T-helper 9 cell (primary cell): ENCODE measurements around the gene SPOUT1.

ENCODE experiments used
- DNase-seq: peaks from one replicate; pipeline ENCODE4 v3.0.0-alpha.2; 2020

Gene SPOUT1

GRCh38 chr9:128770286-128771030 lies 59.1 kb downstream of the SPOUT1 start:
- no peak for DNase-seq
